Umbilical cord (tissue), 2 donors: ENCODE data around the gene ZDHHC24. TPM values are rescaled to one million over a fixed set of nuclear protein-coding genes. Genes with fewer than 3 reads are reported as not detected.
"Not testable (repeated sequence)": the region's sequence is repeated elsewhere in the genome, so short reads cannot be mapped to it uniquely, and the experiment has no call there.

Experiments used
- DNase-seq: peaks from one replicate; pipeline ENCODE4 v3.0.0-alpha.2; 2015; ENCODE audit warnings: low spot score
- total RNA-seq: library from RNA; depleted of rRNA; stranded (reverse); fragments of >200 nt; gene quantifications from one replicate; pipeline ENCODE4 v1.2.3, GENCODE V29; 2014; ENCODE audit warnings: low replicate concordance; ENCODE audit not compliant: insufficient read depth

The ZDHHC24 gene
- total RNA-seq, 1 donor from 2014 or later: 5.8 TPM

GRCh38 chr11:66546368-66546965, 619 bp upstream of the ZDHHC24 start, which contains the start of gene ACTN3:
ACTN3 (plus strand) TSS chr11:66546903; CDS start chr11:66546938, 35 bp downstream.
- DNase-seq: peak; percentile 46

GRCh38 chr11:66544952-66545351, 896 bp downstream of the ZDHHC24 start:
- not testable (repeated sequence) for DNase-seq

- peak; percentile 51 for DNase-seq
These were observed 2.4 kb downstream of the ZDHHC24 start for GRCh38 chr11:66543263-66544107.

GRCh38 chr11:66542362-66542761, 3.5 kb downstream of the ZDHHC24 start:
- peak; percentile 18 for DNase-seq

- DNase-seq: no peak
These were observed 4.0 kb downstream of the ZDHHC24 start for GRCh38 chr11:66541892-66542291.

GRCh38 chr11:66540598-66540997, 5.2 kb downstream of the ZDHHC24 start:
- not testable (repeated sequence) for DNase-seq

- DNase-seq: no peak
These were observed 6.0 kb downstream of the ZDHHC24 start for GRCh38 chr11:66539870-66540213.

- no peak for DNase-seq
These were observed 6.5 kb downstream of the ZDHHC24 start for GRCh38 chr11:66539170-66539869.

- no peak for DNase-seq
These were observed 13.1 kb downstream of the ZDHHC24 start for GRCh38 chr11:66532784-66533183.

- DNase-seq: no peak
These were observed 14.0 kb downstream of the ZDHHC24 start for GRCh38 chr11:66531841-66532240.

- DNase-seq: no peak
These were observed 14.7 kb downstream of the ZDHHC24 start for GRCh38 chr11:66530927-66531709.

GRCh38 chr11:66529655-66530054, 16.2 kb downstream of the ZDHHC24 start:
- no peak for DNase-seq

GRCh38 chr11:66529069-66529468, 16.8 kb downstream of the ZDHHC24 start:
- no peak for DNase-seq

- no peak for DNase-seq
These were observed 21.4 kb downstream of the ZDHHC24 start for GRCh38 chr11:66524304-66525040.

- DNase-seq: no peak
These were observed 22.2 kb downstream of the ZDHHC24 start for GRCh38 chr11:66523611-66524010.

GRCh38 chr11:66510990-66511339, 34.9 kb downstream of the ZDHHC24 start:
- no peak for DNase-seq

GRCh38 chr11:66510271-66510989, 35.4 kb downstream of the ZDHHC24 start, which contains the start of gene BBS1:
BBS1 (plus strand) TSS chr11:66510635; CDS start chr11:66510660, 25 bp downstream.
- peak; percentile 87 for DNase-seq

- peak; percentile 21 for DNase-seq
These were observed 36.7 kb downstream of the ZDHHC24 start for GRCh38 chr11:66509131-66509561.

GRCh38 chr11:66505276-66505816, 40.5 kb downstream of the ZDHHC24 start:
- DNase-seq: no peak

GRCh38 chr11:66498506-66498905, 47.3 kb downstream of the ZDHHC24 start:
- no peak for DNase-seq
